ENCODE results near the gene UBE3C.
A peak's percentile ranks its signal among the peaks of the same experiment; 100 is the strongest.
"Not testable (repeated sequence)": the region's sequence is repeated elsewhere in the genome, so short reads cannot be mapped to it uniquely, and the experiment has no call there.

Gene UBE3C

GRCh38 chr7:157265051-157265450 lies 126.3 kb downstream of the UBE3C start:
- Mint-ChIP-seq H3K9me3 (no peaks in the 10 kb centered on the region), H3K27me3 (no peaks in the 10 kb centered on the region), H3K4me3 (no peak overlapping the region), H3K4me1 (no peaks in the 10 kb centered on the region), H3K27ac (peak overlapping the region in 1 of 2 donors; percentile 91)
- DNase-seq: no peak
- ATAC-seq: no peak

GRCh38 chr7:157266272-157266671 lies 127.5 kb downstream of the UBE3C start:
- H3K9me3 Mint-ChIP-seq: no peaks in the 10 kb centered on the region
- no peak overlapping the region for H3K27ac Mint-ChIP-seq
- H3K4me3 Mint-ChIP-seq: no peak overlapping the region
- H3K27me3 Mint-ChIP-seq: no peaks in the 10 kb centered on the region
- DNase-seq (no peak), ATAC-seq (no peak)
- H3K4me1 Mint-ChIP-seq: no peaks in the 10 kb centered on the region

GRCh38 chr7:157267516-157267915 lies 128.8 kb downstream of the UBE3C start:
- Mint-ChIP-seq H3K9me3 (no peaks in the 10 kb centered on the region), H3K27ac (no peak overlapping the region), H3K4me1 (no peaks in the 10 kb centered on the region), H3K4me3 (no peak overlapping the region), H3K27me3 (no peaks in the 10 kb centered on the region)
- ATAC-seq (no peak), DNase-seq (no peak)

- no peak for ATAC-seq
Measured at GRCh38 chr7:157267956-157268355, 129.2 kb downstream of the UBE3C start.

GRCh38 chr7:157268540-157268939 lies 129.8 kb downstream of the UBE3C start:
- Mint-ChIP-seq H3K4me1 (peaks cover 6% of the 10 kb centered on the region), H3K27me3 (no peaks in the 10 kb centered on the region), H3K27ac (peak overlapping the region in 1 of 2 donors; percentile 46), H3K4me3 (no peak overlapping the region), H3K9me3 (no peaks in the 10 kb centered on the region)
- ATAC-seq (no peak), DNase-seq (no peak)

More at GRCh38 chr7:157267956-157268355, 129.2 kb downstream of the UBE3C start:
- H3K27ac Mint-ChIP-seq: no peak overlapping the region
- no peaks in the 10 kb centered on the region for H3K9me3 Mint-ChIP-seq
- H3K4me3 Mint-ChIP-seq: no peak overlapping the region
- DNase-seq: no peak
- H3K27me3 Mint-ChIP-seq: no peaks in the 10 kb centered on the region
- H3K4me1 Mint-ChIP-seq: no peaks in the 10 kb centered on the region

GRCh38 chr7:157269341-157270059 lies 130.8 kb downstream of the UBE3C start:
- ATAC-seq: no peak
- H3K4me3 Mint-ChIP-seq: no peak overlapping the region
- H3K27ac Mint-ChIP-seq: peak overlapping the region in 1 of 2 donors; percentile 21
- H3K9me3 Mint-ChIP-seq: no peaks in the 10 kb centered on the region
- H3K27me3 Mint-ChIP-seq: no peaks in the 10 kb centered on the region
- peaks cover 10% of the 10 kb centered on the region for H3K4me1 Mint-ChIP-seq
- no peak for DNase-seq

GRCh38 chr7:157270060-157270444 lies 131.3 kb downstream of the UBE3C start:
- no peak for ATAC-seq
- peaks cover 10% of the 10 kb centered on the region for H3K4me1 Mint-ChIP-seq
- DNase-seq: no peak
- H3K27ac Mint-ChIP-seq: no peak overlapping the region
- H3K9me3 Mint-ChIP-seq: no peaks in the 10 kb centered on the region
- no peaks in the 10 kb centered on the region for H3K27me3 Mint-ChIP-seq
- no peak overlapping the region for H3K4me3 Mint-ChIP-seq

GRCh38 chr7:157271315-157271990 lies 132.7 kb downstream of the UBE3C start:
- H3K27ac Mint-ChIP-seq: no peak overlapping the region
- no peaks in the 10 kb centered on the region for H3K9me3 Mint-ChIP-seq
- H3K4me1 Mint-ChIP-seq: peaks cover 13% of the 10 kb centered on the region
- H3K4me3 Mint-ChIP-seq: no peak overlapping the region
- H3K27me3 Mint-ChIP-seq: no peaks in the 10 kb centered on the region
- DNase-seq: no peak
- ATAC-seq: no peak

GRCh38 chr7:157271991-157272324 lies 133.2 kb downstream of the UBE3C start:
- no peak overlapping the region for H3K4me3 Mint-ChIP-seq
- DNase-seq: no peak
- no peaks in the 10 kb centered on the region for H3K27me3 Mint-ChIP-seq
- no peaks in the 10 kb centered on the region for H3K9me3 Mint-ChIP-seq
- no peak for ATAC-seq
- no peak overlapping the region for H3K27ac Mint-ChIP-seq
- H3K4me1 Mint-ChIP-seq: peaks cover 18% of the 10 kb centered on the region

GRCh38 chr7:157272351-157273207 lies 133.9 kb downstream of the UBE3C start:
- H3K27me3 Mint-ChIP-seq: no peaks in the 10 kb centered on the region
- peak overlapping the region in 1 of 2 donors; percentile 28 for H3K27ac Mint-ChIP-seq
- DNase-seq (no peak), ATAC-seq (no peak)
- no peak overlapping the region for H3K4me3 Mint-ChIP-seq
- no peaks in the 10 kb centered on the region for H3K9me3 Mint-ChIP-seq
- H3K4me1 Mint-ChIP-seq: peaks cover 24% of the 10 kb centered on the region

GRCh38 chr7:157273208-157274093 lies 134.7 kb downstream of the UBE3C start:
- Mint-ChIP-seq H3K27ac (peak overlapping the region in 1 of 2 donors; percentile 52), H3K9me3 (no peaks in the 10 kb centered on the region), H3K27me3 (peaks cover 5% of the 10 kb centered on the region), H3K4me3 (no peak overlapping the region), H3K4me1 (peaks cover 33% of the 10 kb centered on the region)
- ATAC-seq (peak; percentile 54), DNase-seq (peak; percentile 66 to 67)

GRCh38 chr7:157274094-157274634 lies 135.4 kb downstream of the UBE3C start:
- not testable (repeated sequence) for H3K4me3 Mint-ChIP-seq, H3K27ac Mint-ChIP-seq, ATAC-seq, DNase-seq, H3K9me3 Mint-ChIP-seq
- H3K27me3 Mint-ChIP-seq: peaks cover 12% of the 10 kb centered on the region
- peaks cover 35% of the 10 kb centered on the region for H3K4me1 Mint-ChIP-seq

- no peak for DNase-seq
- no peak overlapping the region for H3K27ac Mint-ChIP-seq
- no peaks in the 10 kb centered on the region for H3K9me3 Mint-ChIP-seq
- peaks cover 15% of the 10 kb centered on the region for H3K27me3 Mint-ChIP-seq
- no peak for ATAC-seq
- H3K4me3 Mint-ChIP-seq: no peak overlapping the region
- H3K4me1 Mint-ChIP-seq: peaks cover 38% of the 10 kb centered on the region
Measured at GRCh38 chr7:157274991-157275427, 136.3 kb downstream of the UBE3C start.

- Mint-ChIP-seq H3K27me3 (peaks cover 27% of the 10 kb centered on the region), H3K27ac (peak overlapping the region; percentile 56 to 84), H3K4me1 (peaks cover 42% of the 10 kb centered on the region), H3K4me3 (no peak overlapping the region), H3K9me3 (no peaks in the 10 kb centered on the region)
- ATAC-seq: peak; percentile 13
- no peak for DNase-seq
Measured at GRCh38 chr7:157276091-157276561, 137.4 kb downstream of the UBE3C start.
